GM12878 (cell line): Measurements from ENCODE around the gene ARHGAP22. TPM values are rescaled to one million over a fixed set of nuclear protein-coding genes. Genes with fewer than 3 reads are reported as not detected.

Experiments
- ATAC-seq: fragments of 200-7000 bp; cut with Tn5 transposase; 3 replicates; pipeline ENCODE4 v1.9.1; 2020; ENCODE audit warnings: mild to moderate bottlenecking, moderate library complexity
- BruUV-seq: library from RNA; stranded (reverse); fragments of 400-500 nt; replicated peaks from 2 replicates; lab custom pipeline; 2021; lab: Mats Ljungman, UMichigan
- CTCF ChIA-PET: fragments of 300-600 bp; sonication (Branson Sonifier 250); formaldehyde crosslinking; extraction: SDS; loops from one replicate; lab custom pipeline; 2021; ENCODE audit warnings: inconsistent platforms; lab: Yijun Ruan, JAX
- POLR2A ChIA-PET: fragments of 350-600 bp; formaldehyde crosslinking; extraction: SDS; loops from one replicate; lab custom pipeline; 2021; ENCODE audit warnings: inconsistent platforms; lab: Charles Lee
- RAD21 ChIA-PET: fragments of 300-600 bp; sonication (Branson Sonifier 250); formaldehyde crosslinking; loops from one replicate; lab custom pipeline; 2023; ENCODE audit warnings: antibody characterized with exemption; ENCODE audit not compliant: unreplicated experiment; lab: Charles Lee
- SMC1A ChIA-PET: fragments of 300-600 bp; sonication (Branson Sonifier 250); formaldehyde crosslinking; loops from one replicate; lab custom pipeline; 2023; ENCODE audit not compliant: unreplicated experiment, uncharacterized antibody; lab: Charles Lee
- DNase-seq: peaks from one replicate; pipeline ENCODE4 v3.0.0-alpha.2; 2011; ENCODE audit warnings: low read depth, low spot score
- FAIRE-seq: peaks from 3 replicates; lab custom pipeline; 2011; peaks lifted over from hg19 to GRCh38; lab: Jason Lieb, UNC
- H2AFZ ChIP-seq: 2 replicates; pipeline ENCODE4 v1.6.0; 2011; ENCODE audit warnings: low read depth, low read length, control low read depth; ENCODE audit not compliant: control insufficient read depth
- H3K27ac ChIP-seq: 2 replicates; pipeline ENCODE4 v1.5.1; 2011; ENCODE audit warnings: control low read depth; ENCODE audit not compliant: control insufficient read depth, insufficient read depth
- H3K27me3 ChIP-seq, 2 experiments: replicated peaks in 1 of 2; 2 replicates each; pipeline versions ENCODE4 v1.6.0 to v1.6.1; 2011; ENCODE audit warnings: low read length in 1 of 2; ENCODE audit not compliant: control insufficient read depth in 2 of 2, insufficient read depth in 2 of 2
- H3K36me3 ChIP-seq, 2 experiments: 2 replicates each; pipeline ENCODE4 v1.5.1; 2011; ENCODE audit warnings: low read length in 1 of 2; ENCODE audit not compliant: control insufficient read depth in 2 of 2, insufficient read depth in 2 of 2
- H3K4me1 ChIP-seq: 2 replicates; pipeline ENCODE4 v1.6.1; 2011; ENCODE audit warnings: mild to moderate bottlenecking, low read length, moderate library complexity, mixed read lengths; ENCODE audit not compliant: control insufficient read depth, insufficient read depth
- H3K4me2 ChIP-seq: 2 replicates; pipeline ENCODE4 v1.6.0; 2011; ENCODE audit warnings: control low read depth; ENCODE audit not compliant: control insufficient read depth, insufficient read depth
- H3K4me3 ChIP-seq: fragments of 200-600 bp; sonication (generic); 2 replicates; pipeline ENCODE4 v1.5.1; 2016
- H3K79me2 ChIP-seq: 2 replicates; pipeline ENCODE4 v1.6.0; 2011; ENCODE audit warnings: low read length; ENCODE audit not compliant: control insufficient read depth, insufficient read depth
- H3K9ac ChIP-seq: 2 replicates; pipeline ENCODE4 v1.8.0; 2011; ENCODE audit warnings: low read length, control low read depth, mixed read lengths; ENCODE audit not compliant: control insufficient read depth, insufficient read depth
- H3K9me3 ChIP-seq: replicated peaks from 3 replicates; pipeline ENCODE4 v1.5.1; 2011; ENCODE audit warnings: mild to moderate bottlenecking, low read length; ENCODE audit not compliant: control insufficient read depth, insufficient read depth
- H4K20me1 ChIP-seq: 2 replicates; pipeline ENCODE4 v1.6.0; 2011; ENCODE audit not compliant: control insufficient read depth, insufficient read depth
- E2F4 ChIP-seq: IDR thresholded peaks from 2 replicates; pipeline ENCODE4 v1.6.1; 2012; ENCODE audit warnings: low read depth, low read length, improper control_type of control experiment
- HCFC1 ChIP-seq: fragments of 150-350 bp; IDR thresholded peaks from 2 replicates; pipeline ENCODE4 v1.6.1; 2014; ENCODE audit warnings: low read length
- KDM1A ChIP-seq: fragments of 200-600 bp; sonication (generic); IDR thresholded peaks from 2 replicates; pipeline ENCODE4 v1.6.1; 2016; ENCODE audit warnings: borderline replicate concordance
- MXI1 ChIP-seq: fragments of 150-350 bp; IDR thresholded peaks from 2 replicates; pipeline ENCODE4 v1.6.1; 2011; ENCODE audit warnings: low read depth, mild to moderate bottlenecking, inconsistent platforms, low read length, improper control_type of control experiment
- NR2C2 ChIP-seq: IDR thresholded peaks from 2 replicates; pipeline ENCODE4 v1.6.1; 2011; ENCODE audit warnings: borderline replicate concordance, low read depth; ENCODE audit not compliant: control insufficient read depth, insufficient read length
- NRF1 ChIP-seq: conservative IDR thresholded peaks from 2 replicates; pipeline ENCODE4 v1.6.1; 2011; ENCODE audit warnings: mild to moderate bottlenecking, low read depth, low read length, improper control_type of control experiment
- PBX3 ChIP-seq: IDR thresholded peaks from 2 replicates; pipeline ENCODE4 v1.6.1; 2011; ENCODE audit warnings: mild to moderate bottlenecking, low read depth, low read length, moderate library complexity; ENCODE audit not compliant: insufficient replicate concordance
- RAD51 ChIP-seq: fragments of 450-650 bp; IDR thresholded peaks from 2 replicates; pipeline ENCODE4 v1.6.1; 2016; ENCODE audit warnings: moderate library complexity, mild to moderate bottlenecking, inconsistent platforms
- TCF12 ChIP-seq: IDR thresholded peaks from 2 replicates; pipeline ENCODE4 v1.6.1; 2011; ENCODE audit warnings: low read depth, mild to moderate bottlenecking, low read length
- WGBS: methylation state at CpG from one replicate; pipeline ENCODE4 v1.1.6; 2016; ENCODE audit warnings: low lambda C conversion rate; ENCODE audit not compliant: insufficient replicate concordance, insufficient coverage; ENCODE audit errors: missing lambda C conversion rate; 5-methylcytosine and 5-hydroxymethylcytosine counted together
- in situ Hi-C: fragments of 300-500 bp; cut with MboI; formaldehyde crosslinking; loops from 9 replicates; pipeline ENCODE4 v1.14.3; 2018; ENCODE audit warnings: mixed read lengths
- intact Hi-C: fragments of 100-400 bp; cut with micrococcal nuclease; formaldehyde crosslinking; loops from one replicate; pipeline ENCODE4 v1.14.2; 2022; ENCODE audit not compliant: unreplicated experiment
- polyA plus RNA-seq, 11 experiments: library from polyadenylated mRNA; depleted of rRNA in 4 of 11; unstranded in 6 of 11; stranded (reverse) in 5 of 11; fragments of >200 nt; fragmentation: Nextera tagmentation in 4 of 11; fragmentation: Illumina TruSeq in 1 of 11; extraction: Ambion mirVana in 4 of 11; extraction: Trizol in 1 of 11; gene quantifications; 1 replicate in 1 of 11; 2 replicates in 10 of 11; pipeline versions ENCODE4 v1.2.1 to v1.2.3, GENCODE V29; 2011 to 2016; ENCODE audit warnings: inconsistent platforms in 2 of 11, missing spikeins in 2 of 11, low read depth in 1 of 11
- total RNA-seq, 4 experiments: library from RNA; depleted of rRNA in 3 of 4; stranded (reverse); fragments of >200 nt in 3 of 4; fragmentation: Illumina TruSeq in 1 of 4; extraction: Trizol in 1 of 4; gene quantifications; 2 replicates each; pipeline versions ENCODE4 v1.2.1 to v1.2.3, GENCODE V29; 2013 to 2021

Gene ARHGAP22
- total and polyA plus RNA-seq, 10 of the 15 experiments (the other 5 are each of a cell fraction or from before 2014, with no cell fraction given) = 0.07 to 0.61 (median 0.18) TPM; not detected in 5

GRCh38 chr10:48576501-48576900 is 28.4 kb downstream of the ARHGAP22 start:
- TF ChIP-seq RAD51 (no peak), E2F4 (no peak), NRF1 (no peak), HCFC1 (no peak), KDM1A (no peak), NR2C2 (no peak), MXI1 (no peak), PBX3 (no peak), TCF12 (no peak)
- H2AFZ ChIP-seq = no peak overlapping the region

More at GRCh38 chr10:48576501-48576900, 28.4 kb downstream of the ARHGAP22 start:
- FAIRE-seq (no peak), DNase-seq (no peak), ATAC-seq (no peak)
- Histone ChIP-seq H3K79me2 (no peaks in the 10 kb centered on the region), H3K27ac (no peak overlapping the region), H3K4me2 (no peak overlapping the region), H3K36me3 (no peaks in the 10 kb centered on the region), H4K20me1 (no peaks in the 10 kb centered on the region), H3K9ac (no peak overlapping the region), H3K4me1 (peaks cover 34% of the 10 kb centered on the region), H3K9me3 (no peaks in the 10 kb centered on the region), H3K4me3 (no peak overlapping the region), H3K27me3 (no peaks in the 10 kb centered on the region)
- intact Hi-C loops (no loop called here), in situ Hi-C loops (no loop called here)
- BruUV-seq = no TSS peak
- ChIA-PET SMC1A (no interaction called here), CTCF (no interaction called here), POLR2A (no interaction called here), RAD21 (no interaction called here)
- WGBS = 84% methylated on average over 2 of the region's 2 CpGs
